ENCODE data around the gene KRT73.

The KRT73 gene

GRCh38 chr12:52633383-52633782, 15.0 kb upstream of the KRT73 start:
- Histone ChIP-seq H3K27me3 (ENCODE audit: control insufficient read depth, insufficient read depth, low read length) (no peaks in the 10 kb centered on the region), H3K36me3 (ENCODE audit: control insufficient read depth, insufficient read depth, low read length) (no peaks in the 10 kb centered on the region), H3K4me1 (ENCODE audit: control insufficient read depth, insufficient read depth, low read length) (no peaks in the 10 kb centered on the region), H3K4me3 (ENCODE audit: low read length) (no peak overlapping the region), H3K9me3 (ENCODE audit: control insufficient read depth, insufficient read depth, low read length) (no peaks in the 10 kb centered on the region), H3K27ac (ENCODE audit: low read length) (no peak overlapping the region)
- no peak for DNase-seq (ENCODE audit: low read depth, low spot score)
- WGBS (ENCODE audit: insufficient coverage, insufficient read length), result no CpG with 5 or more reads among the region's 4 CpGs

DNA sequence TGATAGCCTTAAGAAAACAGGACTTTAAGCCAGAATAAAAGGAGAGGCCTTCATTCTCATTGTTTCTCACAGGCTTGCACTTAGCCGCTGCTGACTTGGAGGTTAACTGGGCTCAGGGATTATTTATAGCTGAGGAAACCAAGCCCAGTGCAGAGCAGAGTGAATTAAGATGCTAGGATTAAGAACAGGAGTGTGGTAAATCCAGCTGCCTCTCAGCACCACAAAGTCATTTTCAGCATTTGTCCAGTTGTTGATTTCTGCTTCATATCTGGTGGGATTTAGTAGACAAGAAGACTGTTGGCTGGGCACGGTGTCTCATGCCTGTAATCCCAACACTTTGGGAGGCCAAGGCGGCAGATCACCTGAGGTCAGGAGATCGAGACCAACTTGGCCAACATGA, 14.3 kb upstream of the KRT73 start:
- no peak for DNase-seq (ENCODE audit: low read depth, low spot score)
- H3K4me3 ChIP-seq (ENCODE audit: low read length), result no peak overlapping the region
- no peaks in the 10 kb centered on the region for H3K9me3 ChIP-seq (ENCODE audit: control insufficient read depth, insufficient read depth, low read length)
- no peaks in the 10 kb centered on the region for H3K4me1 ChIP-seq (ENCODE audit: control insufficient read depth, insufficient read depth, low read length)
- no peak overlapping the region for H3K27ac ChIP-seq (ENCODE audit: low read length)
- no peaks in the 10 kb centered on the region for H3K36me3 ChIP-seq (ENCODE audit: control insufficient read depth, insufficient read depth, low read length)
- H3K27me3 ChIP-seq (ENCODE audit: control insufficient read depth, insufficient read depth, low read length), result no peaks in the 10 kb centered on the region
- WGBS (ENCODE audit: insufficient coverage, insufficient read length), result no CpG with 5 or more reads among the region's 4 CpGs

GRCh38 chr12:52631676-52632459, 13.5 kb upstream of the KRT73 start:
- Histone ChIP-seq H3K9me3 (ENCODE audit: control insufficient read depth, insufficient read depth, low read length) (no peaks in the 10 kb centered on the region), H3K36me3 (ENCODE audit: control insufficient read depth, insufficient read depth, low read length) (no peaks in the 10 kb centered on the region), H3K4me3 (ENCODE audit: low read length) (no peak overlapping the region), H3K4me1 (ENCODE audit: control insufficient read depth, insufficient read depth, low read length) (no peaks in the 10 kb centered on the region), H3K27ac (ENCODE audit: low read length) (no peak overlapping the region), H3K27me3 (ENCODE audit: control insufficient read depth, insufficient read depth, low read length) (no peaks in the 10 kb centered on the region)
- DNase-seq (ENCODE audit: low read depth, low spot score), result no peak
- WGBS (ENCODE audit: insufficient coverage, insufficient read length), result no CpG with 5 or more reads among the region's 6 CpGs

GRCh38 chr12:52631264-52631663, 12.9 kb upstream of the KRT73 start:
- Histone ChIP-seq H3K27me3 (ENCODE audit: control insufficient read depth, insufficient read depth, low read length) (no peaks in the 10 kb centered on the region), H3K36me3 (ENCODE audit: control insufficient read depth, insufficient read depth, low read length) (no peaks in the 10 kb centered on the region), H3K27ac (ENCODE audit: low read length) (no peak overlapping the region), H3K9me3 (ENCODE audit: control insufficient read depth, insufficient read depth, low read length) (no peaks in the 10 kb centered on the region), H3K4me1 (ENCODE audit: control insufficient read depth, insufficient read depth, low read length) (no peaks in the 10 kb centered on the region), H3K4me3 (ENCODE audit: low read length) (no peak overlapping the region)
- no CpG with 5 or more reads among the region's 4 CpGs for WGBS (ENCODE audit: insufficient coverage, insufficient read length)
- no peak for DNase-seq (ENCODE audit: low read depth, low spot score)

DNA sequence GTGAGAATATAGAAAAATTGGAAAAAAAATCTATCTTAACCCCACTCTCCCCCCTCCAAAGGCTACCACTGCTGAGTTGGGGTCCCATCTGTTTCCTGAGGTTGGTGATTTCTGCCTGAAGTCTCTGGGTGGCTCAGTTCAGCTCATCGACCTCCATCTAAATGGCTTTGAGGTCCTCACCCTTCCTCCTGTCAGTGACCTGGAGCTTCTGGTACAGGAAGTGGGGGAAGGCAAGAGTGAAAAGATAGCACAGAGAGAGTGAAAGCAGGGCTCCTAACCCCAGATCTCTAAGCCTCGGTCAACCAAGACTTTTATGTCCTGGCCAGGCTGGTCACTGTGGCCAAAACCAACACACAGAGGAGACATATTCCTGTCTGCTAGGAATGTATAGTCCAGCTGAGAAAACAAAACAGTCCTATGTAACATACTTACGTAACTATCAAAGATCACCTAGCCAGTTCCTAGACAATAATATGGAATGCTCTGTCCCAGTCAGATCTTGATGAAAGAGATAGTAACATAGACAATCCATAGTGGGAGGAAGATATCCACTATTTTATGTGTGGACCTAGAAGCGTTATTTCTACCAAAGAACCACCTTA, 12.3 kb upstream of the KRT73 start:
- DNase-seq (ENCODE audit: low read depth, low spot score), result no peak
- H3K27ac ChIP-seq (ENCODE audit: low read length), result no peak overlapping the region
- WGBS (ENCODE audit: insufficient coverage, insufficient read length), result no CpG with 5 or more reads among the region's 4 CpGs
- H3K4me1 ChIP-seq (ENCODE audit: control insufficient read depth, insufficient read depth, low read length), result no peaks in the 10 kb centered on the region
- no peak overlapping the region for H3K4me3 ChIP-seq (ENCODE audit: low read length)
- H3K36me3 ChIP-seq (ENCODE audit: control insufficient read depth, insufficient read depth, low read length), result no peaks in the 10 kb centered on the region
- H3K27me3 ChIP-seq (ENCODE audit: control insufficient read depth, insufficient read depth, low read length), result no peaks in the 10 kb centered on the region
- H3K9me3 ChIP-seq (ENCODE audit: control insufficient read depth, insufficient read depth, low read length), result no peaks in the 10 kb centered on the region

GRCh38 chr12:52630008-52630500, 11.7 kb upstream of the KRT73 start:
- H3K4me1 ChIP-seq (ENCODE audit: control insufficient read depth, insufficient read depth, low read length), result no peaks in the 10 kb centered on the region
- no peak overlapping the region for H3K4me3 ChIP-seq (ENCODE audit: low read length)
- DNase-seq (ENCODE audit: low read depth, low spot score), result no peak
- no peaks in the 10 kb centered on the region for H3K27me3 ChIP-seq (ENCODE audit: control insufficient read depth, insufficient read depth, low read length)
- no peaks in the 10 kb centered on the region for H3K36me3 ChIP-seq (ENCODE audit: control insufficient read depth, insufficient read depth, low read length)
- H3K27ac ChIP-seq (ENCODE audit: low read length), result no peak overlapping the region
- no CpG with 5 or more reads among the region's 7 CpGs for WGBS (ENCODE audit: insufficient coverage, insufficient read length)
- no peaks in the 10 kb centered on the region for H3K9me3 ChIP-seq (ENCODE audit: control insufficient read depth, insufficient read depth, low read length)

DNA sequence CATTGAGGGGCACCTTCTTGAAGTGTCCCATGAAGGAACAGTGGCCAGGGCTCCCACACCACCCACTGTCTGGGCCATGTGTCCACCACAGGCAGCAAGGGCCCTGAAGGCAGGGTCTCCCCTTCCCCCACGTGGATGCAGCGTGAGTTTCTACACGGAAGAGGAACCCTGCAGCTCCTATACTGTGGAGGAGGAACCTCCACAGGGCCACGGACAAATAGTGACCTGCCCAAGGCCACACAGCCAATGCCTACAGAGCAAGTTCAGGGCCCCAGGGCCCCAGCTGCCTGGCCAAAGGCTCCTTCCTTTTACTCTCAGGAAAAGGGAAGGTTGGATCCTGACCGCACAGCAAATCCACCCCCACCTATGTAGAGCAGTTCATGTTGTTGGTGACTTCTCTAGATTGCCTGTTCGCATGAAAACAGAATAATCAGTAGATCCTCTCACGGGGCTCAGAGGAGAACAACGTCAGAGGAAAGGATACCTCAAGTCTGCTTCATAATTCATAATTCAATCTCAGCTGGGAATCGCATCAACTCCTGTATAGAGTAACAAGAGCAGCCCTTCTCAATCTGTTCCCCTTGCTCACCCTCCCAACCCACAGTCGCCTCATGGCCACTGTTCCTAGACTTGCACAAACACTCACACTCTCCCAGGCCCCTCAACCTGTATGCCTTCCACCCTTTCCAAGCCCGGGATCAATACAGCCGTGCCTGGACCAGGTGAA, 11.1 kb upstream of the KRT73 start:
- Histone ChIP-seq H3K36me3 (ENCODE audit: control insufficient read depth, insufficient read depth, low read length) (no peaks in the 10 kb centered on the region), H3K4me1 (ENCODE audit: control insufficient read depth, insufficient read depth, low read length) (no peaks in the 10 kb centered on the region), H3K27ac (ENCODE audit: low read length) (no peak overlapping the region), H3K9me3 (ENCODE audit: control insufficient read depth, insufficient read depth, low read length) (no peaks in the 10 kb centered on the region), H3K27me3 (ENCODE audit: control insufficient read depth, insufficient read depth, low read length) (no peaks in the 10 kb centered on the region), H3K4me3 (ENCODE audit: low read length) (no peak overlapping the region)
- DNase-seq (ENCODE audit: low read depth, low spot score), result no peak
- WGBS (ENCODE audit: insufficient coverage, insufficient read length), result no CpG with 5 or more reads among the region's 12 CpGs

- Histone ChIP-seq H3K4me3 (ENCODE audit: low read length) (no peak overlapping the region), H3K9me3 (ENCODE audit: control insufficient read depth, insufficient read depth, low read length) (no peaks in the 10 kb centered on the region), H3K4me1 (ENCODE audit: control insufficient read depth, insufficient read depth, low read length) (no peaks in the 10 kb centered on the region), H3K27ac (ENCODE audit: low read length) (no peak overlapping the region), H3K27me3 (ENCODE audit: control insufficient read depth, insufficient read depth, low read length) (no peaks in the 10 kb centered on the region), H3K36me3 (ENCODE audit: control insufficient read depth, insufficient read depth, low read length) (no peaks in the 10 kb centered on the region)
- no CpG with 5 or more reads among the region's 2 CpGs for WGBS (ENCODE audit: insufficient coverage, insufficient read length)
- DNase-seq (ENCODE audit: low read depth, low spot score), result no peak
These were observed 10.5 kb upstream of the KRT73 start for GRCh38 chr12:52628841-52629240.

- no peak for DNase-seq (ENCODE audit: low read depth, low spot score)
- no peaks in the 10 kb centered on the region for H3K36me3 ChIP-seq (ENCODE audit: control insufficient read depth, insufficient read depth, low read length)
- H3K9me3 ChIP-seq (ENCODE audit: control insufficient read depth, insufficient read depth, low read length), result no peaks in the 10 kb centered on the region
- no CpG with 5 or more reads among the region's 4 CpGs for WGBS (ENCODE audit: insufficient coverage, insufficient read length)
- no peak overlapping the region for H3K4me3 ChIP-seq (ENCODE audit: low read length)
- H3K4me1 ChIP-seq (ENCODE audit: control insufficient read depth, insufficient read depth, low read length), result no peaks in the 10 kb centered on the region
- no peak overlapping the region for H3K27ac ChIP-seq (ENCODE audit: low read length)
- no peaks in the 10 kb centered on the region for H3K27me3 ChIP-seq (ENCODE audit: control insufficient read depth, insufficient read depth, low read length)
These were observed 9.8 kb upstream of the KRT73 start for GRCh38 chr12:52628111-52628507.

GRCh38 chr12:52627395-52628110, 9.2 kb upstream of the KRT73 start:
- Histone ChIP-seq H3K9me3 (ENCODE audit: control insufficient read depth, insufficient read depth, low read length) (no peaks in the 10 kb centered on the region), H3K27me3 (ENCODE audit: control insufficient read depth, insufficient read depth, low read length) (no peaks in the 10 kb centered on the region), H3K36me3 (ENCODE audit: control insufficient read depth, insufficient read depth, low read length) (no peaks in the 10 kb centered on the region), H3K27ac (ENCODE audit: low read length) (no peak overlapping the region), H3K4me3 (ENCODE audit: low read length) (no peak overlapping the region), H3K4me1 (ENCODE audit: control insufficient read depth, insufficient read depth, low read length) (no peaks in the 10 kb centered on the region)
- DNase-seq (ENCODE audit: low read depth, low spot score), result no peak
- WGBS (ENCODE audit: insufficient coverage, insufficient read length), result no CpG with 5 or more reads among the region's 2 CpGs

Measured in iPS DF 6.9 (cell line).